Gastrocnemius medialis (tissue), 4 donors: Measurements from ENCODE around the gene PRKAR2B. TPM values are rescaled to one million over a fixed set of nuclear protein-coding genes. Genes with fewer than 3 reads are reported as not detected.

Experiments used
- ATAC-seq, 2 donors: fragments of 150-250 bp; one replicate each; pipeline ENCODE4 v1.9.1; 2016
- DNase-seq, 2 donors: peaks; one replicate each; pipeline ENCODE4 v3.0.0-alpha.2; 2019
- H3K27ac ChIP-seq, 4 donors: fragments of 200-600 bp; sonication (generic); 1 replicate in 1 of 4; 2 replicates in 3 of 4; pipeline ENCODE4 v1.5.1; 2016 to 2018; ENCODE audit warnings: mild to moderate bottlenecking in 2 of 4, moderate library complexity in 1 of 4
- H3K27me3 ChIP-seq, 3 donors: fragments of 200-600 bp; sonication (generic) in 2 of 3; 1 replicate in 1 of 3; 2 replicates in 2 of 3; pipeline versions ENCODE4 v1.5.1 to v1.6.0; 2016 to 2019; ENCODE audit warnings: mild to moderate bottlenecking in 1 of 3, moderate library complexity in 1 of 3
- H3K36me3 ChIP-seq, 2 donors: fragments of 200-600 bp; sonication (generic) in 1 of 2; one replicate each; pipeline ENCODE4 v1.5.1; 2017 to 2018
- H3K4me1 ChIP-seq, 2 donors: fragments of 200-600 bp; sonication (generic) in 1 of 2; one replicate each; pipeline ENCODE4 v1.5.1; 2016 to 2017; ENCODE audit warnings: mild to moderate bottlenecking in 2 of 2
- H3K4me3 ChIP-seq, 4 donors: fragments of 200-600 bp; sonication (generic) in 3 of 4; 1 replicate in 1 of 4; 2 replicates in 3 of 4; pipeline ENCODE4 v1.5.1; 2016 to 2019; ENCODE audit warnings: mild to moderate bottlenecking in 2 of 4
- H3K9me3 ChIP-seq, 3 donors: fragments of 200-600 bp; sonication (generic) in 2 of 3; 1 replicate in 1 of 3; 2 replicates in 2 of 3; pipeline ENCODE4 v1.5.1; 2016 to 2019
- CTCF ChIP-seq, 5 experiments: fragments of 450-650 bp in 3 of 5; fragments of 200-600 bp in 2 of 5; sonication (generic) in 2 of 5; IDR thresholded peaks in 4 of 5; conservative IDR thresholded peaks in 1 of 5; 1 replicate in 4 of 5; 2 replicates in 1 of 5; pipeline ENCODE4 v1.5.1; 2016 to 2019; ENCODE audit warnings: antibody characterized with exemption in 5 of 5, mild to moderate bottlenecking in 3 of 5, moderate library complexity in 3 of 5
- POLR2A ChIP-seq, 2 donors: fragments of 450-650 bp; IDR thresholded peaks; one replicate each; pipeline ENCODE4 v1.6.1; 2017; ENCODE audit warnings: antibody characterized with exemption in 2 of 2, mild to moderate bottlenecking in 2 of 2, moderate library complexity in 2 of 2
- in situ Hi-C, 4 donors: fragments of 200-750 bp; cut with MboI; loops; one replicate each; pipeline versions ENCODE4 v1.15.0 to v1.8.0; 2017; ENCODE audit warnings: low sequenced_read_pairs in 4 of 4
- intact Hi-C: fragments of 100-400 bp; cut with DNase I; formaldehyde crosslinking; loops from one replicate; pipeline ENCODE4 v1.15.1; 2023; ENCODE audit warnings: low total_unique reads
- total RNA-seq, 4 donors: library from RNA; depleted of rRNA; stranded (reverse); fragments of >200 nt; gene quantifications; one replicate each; pipeline versions ENCODE4 v1.1.0 to v1.2.3, GENCODE V29; 2016

PRKAR2B gene
- total RNA-seq, 4 donors from 2014 or later: 0.85 to 6.0 (median 1.4) TPM

- ATAC-seq (no peak), DNase-seq (no peak)
- Histone ChIP-seq H3K4me1 (no peaks in the 10 kb centered on the region), H3K4me3 (no peak overlapping the region), H3K27ac (no peak overlapping the region), H3K9me3 (no peaks in the 10 kb centered on the region), H3K27me3 (no peaks in the 10 kb centered on the region), H3K36me3 (no peaks in the 10 kb centered on the region)
- in situ Hi-C loops: no loop called here
- TF ChIP-seq CTCF (IDR thresholded peaks at IDR 0.05 in 4 of 5, conservative IDR thresholded peaks at IDR 0.05 in 1 of 5): no peak
- no peak for TF ChIP-seq POLR2A (IDR thresholded peaks at IDR 0.05)
- intact Hi-C loops: no loop called here
Observed at GRCh38 chr7:107001490-107001889, 43.0 kb upstream of the PRKAR2B start.

DNA sequence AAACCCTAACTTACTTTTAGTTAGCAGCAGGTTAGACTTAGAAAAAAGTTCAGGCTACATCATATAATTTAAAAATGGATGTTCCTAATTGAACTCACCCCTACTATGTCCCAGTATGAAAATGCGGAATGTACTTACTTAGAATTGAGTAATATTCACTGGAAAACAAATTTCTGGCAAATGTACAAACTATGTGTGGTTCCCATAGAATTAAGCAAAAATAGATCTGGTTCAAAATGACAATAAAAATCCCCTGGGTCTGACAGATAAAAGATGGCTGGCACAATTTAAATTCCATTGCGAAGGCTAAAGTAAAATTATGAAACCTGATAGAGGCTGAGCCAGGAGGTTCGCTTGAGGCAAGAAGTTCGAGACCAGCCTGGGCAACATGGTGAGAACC, 42.4 kb upstream of the PRKAR2B start:
- Histone ChIP-seq H3K4me1 (no peaks in the 10 kb centered on the region), H3K9me3 (no peaks in the 10 kb centered on the region)
- no peak for ATAC-seq

DNA sequence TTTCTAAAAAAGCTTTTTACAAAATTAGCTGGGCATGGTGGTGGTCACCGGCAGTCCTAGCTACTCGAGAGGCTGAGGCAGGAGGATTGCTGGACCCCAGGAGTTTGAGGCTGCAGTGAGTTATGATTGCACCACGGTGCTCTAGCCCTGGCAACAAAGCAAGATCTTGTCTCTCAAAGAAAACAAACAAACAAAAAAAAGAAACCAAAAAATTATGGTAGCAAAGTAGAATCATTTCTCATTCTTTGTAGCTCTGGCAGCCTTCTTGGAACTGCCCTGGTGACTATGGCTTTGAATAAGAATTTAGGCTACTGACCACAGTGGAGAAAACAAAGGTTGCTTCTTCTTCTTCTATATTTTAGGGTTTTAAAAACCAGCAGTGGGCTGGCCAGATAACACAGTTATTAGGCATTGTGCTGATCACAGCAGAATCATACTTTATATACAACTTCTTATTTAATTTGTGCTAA, 41.9 kb upstream of the PRKAR2B start:
- in situ Hi-C loops: no loop called here
- Histone ChIP-seq H3K9me3 (no peaks in the 10 kb centered on the region), H3K4me1 (no peaks in the 10 kb centered on the region), H3K27me3 (no peaks in the 10 kb centered on the region), H3K36me3 (no peaks in the 10 kb centered on the region), H3K4me3 (no peak overlapping the region), H3K27ac (no peak overlapping the region)
- intact Hi-C loops: no loop called here
- ATAC-seq (no peak), DNase-seq (no peak)
- TF ChIP-seq POLR2A (IDR thresholded peaks at IDR 0.05) (no peak), CTCF (IDR thresholded peaks at IDR 0.05 in 4 of 5, conservative IDR thresholded peaks at IDR 0.05 in 1 of 5) (no peak)

More for the DNA sequence above, 42.4 kb upstream of the PRKAR2B start:
- TF ChIP-seq POLR2A (IDR thresholded peaks at IDR 0.05) (no peak), CTCF (IDR thresholded peaks at IDR 0.05 in 4 of 5, conservative IDR thresholded peaks at IDR 0.05 in 1 of 5) (no peak)
- H3K4me3 ChIP-seq: no peak overlapping the region
- in situ Hi-C loops: no loop called here
- no peaks in the 10 kb centered on the region for H3K27me3 ChIP-seq
- DNase-seq: no peak
- H3K27ac ChIP-seq: no peak overlapping the region
- H3K36me3 ChIP-seq: no peaks in the 10 kb centered on the region
- intact Hi-C loops: no loop called here

DNA sequence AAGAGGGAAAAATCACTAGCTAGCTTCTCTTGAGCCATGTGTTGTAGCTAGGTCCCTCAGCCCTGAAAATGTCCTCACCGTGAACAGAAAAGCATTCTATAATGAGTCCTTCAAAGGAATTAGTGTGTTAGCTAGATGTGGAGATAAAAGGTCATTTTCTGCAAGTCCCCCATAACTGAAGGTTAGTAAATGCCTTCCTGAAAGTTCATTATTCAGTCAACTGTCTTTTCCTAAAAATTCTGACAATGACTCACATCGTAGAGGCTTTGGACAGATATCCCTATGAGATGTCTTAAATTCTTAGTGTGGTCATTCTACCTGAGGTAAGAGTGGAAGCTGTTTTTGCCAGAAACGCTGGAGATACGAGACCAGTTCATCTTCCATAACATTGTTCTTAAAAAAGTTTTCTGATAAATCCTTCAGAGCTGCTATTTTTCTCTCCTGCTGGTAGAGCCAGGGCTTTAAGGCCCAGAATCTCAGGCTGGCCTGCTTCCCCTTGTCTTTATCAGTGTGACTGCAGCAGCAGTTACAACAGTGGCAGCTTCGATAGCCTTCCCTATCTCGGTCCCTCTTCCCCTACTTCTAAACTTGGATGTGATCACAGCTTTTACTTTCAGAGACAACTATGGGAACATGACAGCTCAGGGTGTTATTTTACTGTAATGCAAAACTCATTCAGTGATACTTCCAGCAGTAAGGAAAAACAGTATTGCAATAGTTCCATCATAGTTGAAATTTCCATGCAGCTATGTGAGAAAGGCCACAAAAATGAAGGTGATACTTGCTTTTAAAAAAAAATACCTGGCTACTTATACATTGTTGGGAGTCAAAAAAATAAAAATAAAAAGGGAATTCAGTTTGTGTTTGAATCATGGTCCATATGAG, 37.3 kb upstream of the PRKAR2B start:
- Histone ChIP-seq H3K4me1 (no peaks in the 10 kb centered on the region), H3K4me3 (no peak overlapping the region), H3K27ac (no peak overlapping the region), H3K27me3 (no peaks in the 10 kb centered on the region), H3K36me3 (no peaks in the 10 kb centered on the region), H3K9me3 (no peaks in the 10 kb centered on the region)
- intact Hi-C loops (no loop called here), in situ Hi-C loops (no loop called here)
- DNase-seq (no peak), ATAC-seq (no peak)
- no peak for TF ChIP-seq CTCF (IDR thresholded peaks at IDR 0.05 in 4 of 5, conservative IDR thresholded peaks at IDR 0.05 in 1 of 5)
- no peak for TF ChIP-seq POLR2A (IDR thresholded peaks at IDR 0.05)
